ACC112 (cell line): ENCODE results near the gene SCGB3A1.

Experiments
- H2AFZ ChIP-seq: fragments of 200-600 bp; sonication (generic); one replicate; pipeline ENCODE4 v1.6.0; 2017; ENCODE audit warnings: antibody characterized with exemption, low read length; ENCODE audit not compliant: unreplicated experiment
- H3K27ac ChIP-seq: fragments of 200-600 bp; sonication (generic); 2 replicates; pipeline ENCODE4 v1.5.1; 2014; ENCODE audit warnings: low read depth, mild to moderate bottlenecking, antibody characterized with exemption, low read length, moderate library complexity
- H3K27me3 ChIP-seq: fragments of 200-600 bp; sonication (generic); 2 replicates; pipeline ENCODE4 v1.6.1; 2014; ENCODE audit warnings: mild to moderate bottlenecking, antibody characterized with exemption, low read length, moderate library complexity, mixed read lengths; ENCODE audit not compliant: insufficient read depth
- H3K36me3 ChIP-seq: fragments of 200-600 bp; sonication (generic); 2 replicates; pipeline ENCODE4 v1.6.1; 2016; ENCODE audit warnings: mild to moderate bottlenecking, antibody characterized with exemption, low read length, moderate library complexity, mixed read lengths; ENCODE audit not compliant: insufficient read depth
- H3K4me1 ChIP-seq: fragments of 200-600 bp; sonication (generic); one replicate; pipeline ENCODE4 v1.6.1; 2016; ENCODE audit warnings: low read length, mixed read lengths; ENCODE audit not compliant: insufficient read depth, unreplicated experiment, control insufficient read depth
- H3K4me3 ChIP-seq: fragments of 200-600 bp; sonication (generic); 2 replicates; pipeline ENCODE4 v1.5.1; 2014; ENCODE audit warnings: mild to moderate bottlenecking, low read depth, low read length
- H3K79me2 ChIP-seq: fragments of 200-600 bp; sonication (generic); one replicate; pipeline ENCODE4 v1.6.0; 2016; ENCODE audit warnings: low read length; ENCODE audit not compliant: control insufficient read depth, unreplicated experiment, insufficient read depth

SCGB3A1 gene

DNA sequence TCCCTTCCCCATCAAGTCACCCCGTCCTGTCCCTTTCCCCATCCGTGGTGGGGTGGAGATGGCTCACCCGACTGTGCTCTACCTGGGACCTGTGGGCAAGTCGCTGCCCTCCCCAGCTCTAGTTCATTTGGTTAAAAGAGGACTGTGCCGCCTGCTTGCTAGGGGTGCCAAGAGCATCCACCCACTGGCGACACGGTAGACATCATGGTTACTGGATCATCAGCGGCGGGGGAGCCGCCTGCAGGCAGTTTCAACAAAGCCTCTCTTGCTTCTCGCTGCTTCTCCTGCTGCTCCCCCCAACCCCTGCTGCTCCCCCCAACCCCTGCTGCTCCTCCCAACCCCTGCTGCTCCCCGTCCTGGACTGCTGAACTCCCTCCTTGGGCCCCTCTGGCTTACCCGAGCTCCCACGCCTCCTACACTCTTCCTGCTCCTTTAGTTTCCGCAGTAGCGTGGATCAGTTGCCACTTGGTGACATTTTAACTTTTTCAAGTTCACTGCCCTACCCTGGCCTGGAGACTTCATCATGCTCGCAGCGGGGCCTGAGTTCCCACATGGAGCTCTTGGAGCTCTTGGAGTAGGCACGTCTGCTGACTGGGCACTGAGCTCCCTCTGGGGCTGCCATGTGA is 22.0 kb upstream of the SCGB3A1 start:
- Histone ChIP-seq H3K4me1 (no peaks in the 10 kb centered on the region), H3K36me3 (no peaks in the 10 kb centered on the region), H3K27ac (no peak overlapping the region), H2AFZ (no peak overlapping the region), H3K4me3 (no peak overlapping the region), H3K27me3 (peaks cover 9% of the 10 kb centered on the region), H3K79me2 (no peaks in the 10 kb centered on the region)

DNA sequence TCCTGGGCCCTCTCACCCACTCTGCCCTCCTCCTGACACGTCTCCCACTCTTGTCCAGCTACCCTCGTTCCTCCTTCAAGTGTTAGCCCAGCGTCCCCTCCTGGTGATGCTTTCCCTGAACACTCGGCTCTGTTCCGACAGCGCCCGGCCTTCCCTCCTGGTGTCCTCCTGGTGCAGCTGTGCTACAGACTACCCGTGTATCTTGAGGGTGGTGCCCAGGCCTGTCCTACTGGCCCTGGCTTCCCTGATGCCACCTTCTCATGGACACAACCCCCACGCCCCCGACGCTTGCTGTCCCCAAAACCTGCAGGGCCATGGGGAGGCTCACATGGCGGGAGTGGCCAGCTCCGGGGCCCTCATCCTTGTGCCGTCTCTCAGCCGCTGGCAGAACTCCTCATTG is 21.4 kb upstream of the SCGB3A1 start:
- Histone ChIP-seq H2AFZ (no peak overlapping the region), H3K4me3 (no peak overlapping the region), H3K79me2 (no peaks in the 10 kb centered on the region), H3K27me3 (peaks cover 7% of the 10 kb centered on the region; the same call in 1 of the 2 replicates), H3K36me3 (no peaks in the 10 kb centered on the region), H3K4me1 (no peaks in the 10 kb centered on the region), H3K27ac (no peak overlapping the region)

DNA sequence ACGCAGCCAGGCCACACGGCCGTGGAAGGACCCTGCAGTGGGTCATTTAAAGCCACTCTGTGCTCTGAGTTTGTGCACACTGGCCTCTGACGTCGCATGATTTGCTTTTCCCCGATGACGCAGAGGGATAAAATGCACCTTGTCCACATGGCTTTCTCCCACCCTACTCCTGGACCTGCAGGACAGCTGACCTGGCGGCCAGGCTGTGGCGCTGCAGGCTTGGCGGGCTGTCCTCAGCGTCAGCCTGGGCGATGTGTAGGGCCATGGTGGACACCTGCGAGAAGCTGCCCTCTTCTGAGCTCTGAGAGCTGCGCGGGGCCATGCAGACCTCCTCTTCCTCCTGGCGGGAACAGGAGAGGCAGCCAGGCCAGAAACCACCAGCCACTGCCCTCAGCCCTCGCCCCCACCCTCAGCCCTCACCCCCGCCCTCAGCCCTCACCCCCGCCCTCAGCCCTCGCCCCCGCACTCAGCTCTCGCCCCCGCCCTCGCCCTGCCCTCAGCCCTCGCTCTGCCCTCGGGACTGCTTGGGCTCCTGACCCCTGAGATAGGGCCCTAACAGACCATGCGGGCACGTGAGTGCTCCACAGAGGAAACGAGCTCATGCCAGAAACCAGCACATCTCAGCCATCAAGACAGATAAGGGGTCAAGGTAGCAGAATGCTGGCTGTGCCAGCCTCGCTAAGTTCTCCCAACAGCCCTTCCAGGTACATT is 20.0 kb upstream of the SCGB3A1 start:
- no peaks in the 10 kb centered on the region for H3K4me1 ChIP-seq
- H3K27me3 ChIP-seq = 0 out of 2 replicates have a peak, but pooled peaks cover 1% of the 10 kb centered on the region
- H3K27ac ChIP-seq = no peak overlapping the region
- no peak overlapping the region for H3K4me3 ChIP-seq
- no peaks in the 10 kb centered on the region for H3K79me2 ChIP-seq
- no peak overlapping the region for H2AFZ ChIP-seq
- no peaks in the 10 kb centered on the region for H3K36me3 ChIP-seq

DNA sequence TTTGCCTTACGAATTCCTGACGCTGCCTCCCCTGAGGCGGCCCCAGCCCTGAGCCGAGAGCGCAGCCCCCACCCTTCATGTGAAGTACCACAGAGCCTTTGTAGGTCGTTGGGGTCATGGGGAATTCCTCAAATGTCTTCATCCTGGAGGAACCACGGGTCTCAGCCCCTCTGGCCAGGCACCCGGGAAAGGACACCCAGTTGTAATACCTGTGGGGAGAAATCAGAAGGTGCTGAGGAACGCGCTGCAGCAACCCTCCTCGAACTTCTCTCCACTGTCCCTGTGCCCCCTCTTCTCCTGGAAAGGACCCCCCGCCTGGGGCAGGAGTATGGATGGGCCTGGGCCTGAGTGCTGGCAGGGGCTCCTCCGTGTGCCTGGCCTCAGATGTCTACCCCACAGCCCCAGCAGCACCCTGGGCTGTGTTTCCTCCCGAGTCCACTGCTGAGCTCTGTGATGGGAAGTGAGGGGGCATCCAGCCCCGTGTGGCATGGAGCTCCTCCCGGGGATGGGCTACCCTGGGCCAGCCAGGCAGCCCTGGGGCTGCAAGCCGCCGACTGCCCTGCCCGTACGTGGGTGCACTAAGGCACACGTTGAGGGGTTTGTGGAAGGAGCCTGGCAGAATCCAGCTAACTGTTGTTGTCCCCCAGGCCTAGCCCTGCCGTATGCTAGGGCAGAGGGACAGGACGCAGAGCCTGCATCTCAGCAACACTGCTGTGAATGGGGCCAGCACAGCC is 18.7 kb upstream of the SCGB3A1 start:
- H3K79me2 ChIP-seq = no peaks in the 10 kb centered on the region
- H2AFZ ChIP-seq = no peak overlapping the region

DNA sequence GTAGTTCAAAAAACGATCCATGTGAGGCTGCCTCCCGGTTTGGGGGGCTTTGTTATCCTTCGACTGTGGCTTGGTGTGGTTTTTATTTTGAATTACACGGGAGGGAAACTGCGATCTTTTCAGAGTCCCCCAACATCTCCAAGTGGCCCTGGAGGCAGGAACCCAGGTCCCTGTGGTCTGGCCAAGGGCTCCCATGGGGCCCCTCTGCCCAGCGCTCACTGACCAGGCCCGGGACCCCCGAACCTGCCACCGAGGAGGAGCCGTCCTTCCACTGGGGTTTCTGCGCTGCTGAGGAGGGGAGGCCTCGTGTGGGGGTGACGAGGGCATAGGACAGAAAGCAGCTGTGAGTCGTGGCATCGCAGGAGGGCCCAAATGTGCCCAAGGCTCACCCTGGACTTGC is 18.1 kb upstream of the SCGB3A1 start:
- Histone ChIP-seq H3K4me1 (no peaks in the 10 kb centered on the region), H3K4me3 (no peak overlapping the region), H3K27ac (no peak overlapping the region), H2AFZ (no peak overlapping the region), H3K27me3 (no peaks in the 10 kb centered on the region), H3K36me3 (no peaks in the 10 kb centered on the region), H3K79me2 (no peaks in the 10 kb centered on the region)

More for the DNA sequence above, 18.7 kb upstream of the SCGB3A1 start:
- H3K4me3 ChIP-seq = no peak overlapping the region
- no peaks in the 10 kb centered on the region for H3K27me3 ChIP-seq
- no peaks in the 10 kb centered on the region for H3K4me1 ChIP-seq
- H3K27ac ChIP-seq = no peak overlapping the region
- H3K36me3 ChIP-seq = no peaks in the 10 kb centered on the region

DNA sequence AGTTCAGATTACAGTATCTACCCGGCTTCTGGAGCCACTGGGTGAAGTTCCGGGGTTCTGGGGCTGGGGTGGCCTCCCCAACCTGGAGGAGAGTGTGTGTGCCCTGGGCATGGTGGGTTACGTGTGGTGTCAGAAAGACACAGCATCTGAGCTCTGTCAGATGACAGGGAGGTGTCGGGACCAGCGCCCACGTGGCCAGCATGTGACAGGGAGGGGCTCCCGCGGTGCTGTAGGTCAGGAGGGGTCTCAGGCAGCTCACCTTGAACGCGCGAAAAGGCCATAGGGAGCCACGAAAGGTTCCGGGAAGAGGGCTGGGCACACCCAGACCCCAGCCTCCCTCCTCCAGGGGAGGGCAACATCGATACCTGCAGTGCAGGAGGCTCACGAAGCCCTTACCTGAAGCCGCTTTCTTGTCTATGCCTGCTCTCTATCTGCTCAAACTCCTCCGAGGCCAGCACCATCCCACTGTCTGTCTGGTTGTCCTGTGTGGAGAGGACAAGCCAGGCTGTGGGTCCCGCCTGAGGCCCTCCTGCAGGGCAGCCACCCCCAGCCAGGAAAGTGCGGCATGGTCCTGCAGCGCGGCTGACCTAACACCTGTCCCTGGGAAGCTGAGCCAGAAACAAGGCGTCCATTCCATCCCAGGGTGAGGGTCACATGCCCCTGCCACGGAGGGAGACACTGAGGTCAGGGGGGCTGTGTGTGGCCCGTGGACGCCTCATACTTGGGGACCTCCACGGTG is 17.4 kb upstream of the SCGB3A1 start:
- H2AFZ ChIP-seq = no peak overlapping the region
- H3K27ac ChIP-seq = no peak overlapping the region

DNA sequence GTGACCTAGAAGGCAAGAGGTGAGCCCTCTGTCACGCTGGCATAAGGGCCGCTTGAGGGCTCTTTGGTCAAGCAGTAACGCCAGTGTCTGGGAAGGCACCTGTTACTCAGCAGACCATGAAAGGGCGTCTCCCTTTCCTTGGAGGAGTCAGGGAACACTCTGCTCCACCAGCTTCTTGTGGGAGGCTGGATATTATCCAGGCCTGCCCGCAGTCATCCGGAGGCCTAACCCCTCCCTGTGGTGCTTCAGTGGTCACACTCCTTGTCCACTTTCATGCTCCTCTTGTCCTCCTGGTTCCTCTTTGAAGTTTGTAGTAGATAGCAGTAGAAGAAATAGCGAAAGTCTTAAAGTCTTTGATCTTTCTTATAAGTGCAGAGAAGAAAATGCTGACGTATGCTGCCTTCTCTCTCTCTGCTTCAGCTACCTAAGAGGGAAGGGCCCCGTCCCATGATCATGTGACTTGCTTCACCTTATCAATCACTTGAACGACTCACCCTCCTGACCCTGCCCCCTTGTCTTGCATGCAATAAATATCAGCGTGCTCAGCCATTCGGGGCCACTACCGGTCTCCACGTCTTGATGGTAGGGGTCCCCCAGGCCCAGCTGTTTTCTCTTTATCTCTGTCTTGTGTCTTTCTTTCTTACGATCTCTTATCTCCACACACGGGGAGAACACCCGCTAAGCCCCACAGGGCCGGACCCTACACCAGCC is 16.7 kb upstream of the SCGB3A1 start:
- H3K36me3 ChIP-seq = no peaks in the 10 kb centered on the region
- H3K79me2 ChIP-seq = no peaks in the 10 kb centered on the region
- no peak overlapping the region for H2AFZ ChIP-seq
- no peak overlapping the region for H3K4me3 ChIP-seq
- H3K27ac ChIP-seq = no peak overlapping the region
- no peaks in the 10 kb centered on the region for H3K4me1 ChIP-seq
- H3K27me3 ChIP-seq = no peaks in the 10 kb centered on the region

More for the DNA sequence above, 17.4 kb upstream of the SCGB3A1 start:
- Histone ChIP-seq H3K27me3 (no peaks in the 10 kb centered on the region), H3K4me3 (no peak overlapping the region), H3K79me2 (no peaks in the 10 kb centered on the region), H3K4me1 (no peaks in the 10 kb centered on the region), H3K36me3 (no peaks in the 10 kb centered on the region)

DNA sequence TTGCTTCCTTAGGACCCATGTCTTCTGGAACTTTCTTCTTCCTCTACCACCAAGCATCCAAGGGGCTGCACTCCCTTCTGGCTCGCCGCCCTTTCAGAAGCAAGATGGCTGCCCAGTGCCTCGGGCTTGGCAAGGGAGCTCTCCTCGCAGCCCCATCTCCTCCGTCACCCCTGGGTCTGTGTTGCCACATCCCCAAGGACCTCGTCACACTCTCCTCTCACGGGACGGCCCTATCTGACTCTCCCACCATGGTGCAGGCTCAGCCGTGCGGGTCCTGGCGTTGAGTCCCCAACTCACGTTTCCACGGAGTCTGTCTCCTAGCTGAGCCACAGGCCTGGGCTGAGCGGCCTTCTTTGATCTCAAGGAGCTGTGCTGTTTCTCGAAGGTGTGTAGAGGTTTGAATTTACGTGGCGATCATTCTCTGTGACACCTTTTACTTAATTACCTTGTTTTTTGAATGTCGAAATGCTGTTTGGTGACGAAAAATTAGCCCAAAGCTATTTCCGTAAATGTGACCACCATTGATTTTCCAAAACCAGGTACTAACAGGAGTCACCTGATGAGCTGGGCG is 15.0 kb upstream of the SCGB3A1 start:
- no peaks in the 10 kb centered on the region for H3K4me1 ChIP-seq

DNA sequence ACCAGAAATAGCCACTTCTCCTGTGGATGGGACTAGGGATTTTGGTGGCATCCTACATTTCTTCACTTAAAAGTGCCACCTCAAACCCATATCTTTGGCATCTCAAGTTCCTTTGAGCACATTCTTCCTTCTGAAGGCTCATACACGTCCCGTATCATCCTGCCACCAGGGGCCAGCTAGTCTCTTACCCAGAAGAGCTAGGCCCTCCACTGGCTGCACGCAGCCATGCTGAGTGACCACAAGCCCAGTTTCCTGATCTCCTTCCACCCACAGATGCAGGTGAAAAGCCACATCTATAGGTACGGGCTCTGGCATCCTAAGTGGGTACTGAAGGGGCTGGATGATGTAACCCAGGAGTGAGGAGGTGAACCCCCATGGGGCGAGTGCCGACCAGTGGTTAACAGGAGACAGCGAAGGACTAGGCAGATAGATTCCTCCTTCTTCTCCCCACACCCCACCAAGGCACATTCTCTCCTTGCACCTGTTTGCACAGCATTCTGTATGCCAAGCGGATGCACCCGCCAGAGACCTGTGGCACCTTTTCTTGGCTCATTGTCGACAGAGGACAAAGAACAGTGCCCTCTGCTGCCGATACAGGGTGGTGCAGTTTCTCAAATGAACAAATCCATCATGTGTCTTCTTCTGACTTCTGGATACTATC is 14.4 kb upstream of the SCGB3A1 start:
- Histone ChIP-seq H3K36me3 (no peaks in the 10 kb centered on the region), H3K4me1 (no peaks in the 10 kb centered on the region), H2AFZ (no peak overlapping the region), H3K79me2 (no peaks in the 10 kb centered on the region), H3K4me3 (no peak overlapping the region), H3K27me3 (no peaks in the 10 kb centered on the region), H3K27ac (no peak overlapping the region)

More for the DNA sequence above, 15.0 kb upstream of the SCGB3A1 start:
- Histone ChIP-seq H3K36me3 (no peaks in the 10 kb centered on the region), H2AFZ (no peak overlapping the region), H3K27me3 (no peaks in the 10 kb centered on the region), H3K79me2 (no peaks in the 10 kb centered on the region), H3K27ac (no peak overlapping the region), H3K4me3 (no peak overlapping the region)
